H4 (cell line): ENCODE data around the gene THADA. TPM values are rescaled to one million over a fixed set of nuclear protein-coding genes. Genes with fewer than 3 reads are reported as not detected.
"Not testable (repeated sequence)": the region's sequence is repeated elsewhere in the genome, so short reads cannot be mapped to it uniquely, and the experiment has no call there.

Experiments
- DNase-seq: peaks from one replicate; pipeline ENCODE4 v3.0.0-alpha.2; 2015; ENCODE audit warnings: low spot score
- total RNA-seq: library from RNA; depleted of rRNA; stranded (reverse); fragments of >200 nt; shearing (Covaris generic); gene quantifications from 2 replicates; pipeline ENCODE4 v1.2.3, GENCODE V29; 2014

Gene THADA
- total RNA-seq, 1 experiment from 2014 or later = 10.9 TPM

DNA sequence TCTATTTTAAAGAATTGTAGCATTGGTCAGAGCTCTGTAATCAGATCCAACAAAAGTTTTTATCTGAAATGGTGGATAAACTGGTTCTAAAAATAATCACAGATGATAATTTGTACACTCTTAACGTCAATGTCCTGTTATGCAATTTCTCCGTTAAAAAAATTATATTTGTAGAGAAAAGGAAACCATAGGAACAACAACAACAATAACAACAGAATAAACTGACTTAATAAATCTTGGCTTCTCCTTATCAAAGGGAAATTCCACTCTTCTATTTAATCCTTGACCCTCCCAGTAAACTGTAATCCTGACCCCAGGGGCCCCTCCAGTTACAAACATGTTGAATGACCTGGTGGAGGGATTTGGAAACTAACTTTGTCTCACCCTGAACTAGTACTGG is 290.8 kb downstream of the THADA start:
- no peak for DNase-seq

DNA sequence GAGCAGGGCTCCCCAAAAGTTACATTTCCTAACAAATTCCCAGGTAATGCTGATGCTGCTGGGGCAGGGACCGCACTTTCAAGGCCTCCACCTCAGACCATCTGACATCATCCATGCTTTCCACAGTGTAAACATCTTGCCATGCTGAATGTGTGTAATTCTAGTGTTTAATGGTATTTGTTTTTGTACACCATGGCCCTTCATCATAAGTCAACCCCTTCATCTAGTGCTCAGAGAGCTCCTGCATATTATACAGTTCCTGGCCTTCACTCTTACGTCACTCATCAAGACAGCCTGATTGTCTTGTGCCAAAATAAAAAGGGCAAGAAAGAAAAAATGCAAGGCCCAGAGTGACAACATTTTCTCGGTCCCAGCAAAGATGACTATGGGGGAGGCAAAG is 291.9 kb downstream of the THADA start:
- DNase-seq = peak; percentile 10

DNA sequence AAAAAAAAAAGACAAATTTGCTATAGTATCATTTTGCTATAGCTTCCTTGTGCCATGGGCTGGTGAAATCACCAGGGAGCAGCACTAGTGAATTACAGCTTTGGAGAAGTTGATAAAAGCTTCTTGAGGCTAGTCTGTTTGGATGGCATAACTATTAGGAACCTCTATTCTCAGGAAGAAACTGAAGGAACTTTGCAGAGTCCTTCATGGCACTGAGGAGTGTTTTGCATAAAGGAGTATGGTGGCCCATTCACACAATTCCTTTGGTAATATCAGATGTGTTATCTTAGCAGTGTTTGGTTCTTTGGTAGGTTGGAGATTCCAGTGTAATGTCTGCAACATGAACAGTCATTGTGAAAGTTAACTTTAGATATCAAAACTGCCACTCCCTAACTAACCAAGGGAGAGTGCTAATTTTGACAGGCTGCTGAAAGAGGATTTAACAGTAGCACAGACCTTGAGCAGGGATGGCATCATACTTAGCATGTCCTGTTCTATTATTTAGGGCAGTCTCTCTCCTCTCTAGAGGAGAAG is 292.8 kb downstream of the THADA start:
- DNase-seq = no peak

DNA sequence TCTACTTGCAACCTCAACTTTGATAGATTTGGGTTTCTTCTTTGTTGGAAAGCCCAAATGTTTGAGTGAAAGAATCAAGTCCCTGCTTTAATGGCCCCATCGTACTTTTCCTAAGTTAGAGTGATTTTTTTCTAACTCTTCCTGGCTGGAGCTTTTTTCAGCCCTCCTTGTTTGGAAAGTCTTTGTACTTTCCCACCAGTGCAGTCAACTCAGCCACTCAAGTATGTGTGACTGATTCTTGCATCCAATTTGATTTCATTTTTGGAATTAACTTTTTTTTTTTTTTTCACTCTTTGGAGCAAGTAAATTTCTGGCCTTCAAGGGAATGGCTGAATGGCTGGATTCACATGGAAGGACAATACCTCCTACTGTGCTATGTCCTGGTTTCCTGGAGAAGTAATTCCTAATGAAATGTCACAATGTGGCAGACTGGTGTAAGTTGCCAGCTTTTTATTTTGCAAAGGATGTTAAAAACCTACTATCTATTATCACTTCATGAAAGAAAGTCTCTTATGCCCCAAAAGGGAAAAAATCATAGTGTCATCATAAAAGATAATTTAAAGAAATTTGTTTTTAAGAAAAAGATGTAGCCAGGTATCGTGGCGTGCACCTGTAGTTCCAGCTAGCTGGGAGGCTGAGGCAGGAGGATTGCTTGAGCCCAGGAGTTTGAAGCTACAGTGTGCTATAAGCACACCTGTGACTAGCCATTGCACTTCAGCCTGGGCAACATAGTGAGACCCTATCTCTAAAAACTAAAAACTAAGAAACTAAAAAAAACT is 293.5 kb downstream of the THADA start:
- no peak for DNase-seq

GRCh38 chr2:43300781-43301583 is 294.9 kb downstream of the THADA start:
- DNase-seq = no peak

GRCh38 chr2:43300222-43300621 is 295.6 kb downstream of the THADA start:
- no peak for DNase-seq

GRCh38 chr2:43298500-43298899 is 297.3 kb downstream of the THADA start:
- no peak for DNase-seq

DNA sequence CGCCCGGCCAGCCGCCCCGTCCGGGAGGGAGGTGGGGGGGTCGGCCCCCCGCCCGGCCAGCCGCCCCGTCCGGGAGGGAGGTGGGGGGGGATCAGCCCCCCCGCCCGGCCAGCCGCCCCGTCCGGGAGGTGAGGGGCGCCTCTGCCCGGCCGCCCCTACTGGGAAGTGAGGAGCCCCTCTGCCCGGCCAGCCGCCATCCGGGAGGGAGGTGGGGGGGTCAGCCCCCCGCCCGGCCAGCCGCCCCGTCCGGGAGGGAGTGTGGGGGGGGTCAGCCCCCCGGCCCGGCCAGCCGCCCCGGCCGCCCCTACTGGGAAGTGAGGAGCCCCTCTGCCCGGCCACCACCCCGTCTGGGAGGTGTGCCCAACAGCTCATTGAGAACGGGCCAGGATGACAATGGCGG is 298.1 kb downstream of the THADA start:
- DNase-seq = not testable (repeated sequence)

DNA sequence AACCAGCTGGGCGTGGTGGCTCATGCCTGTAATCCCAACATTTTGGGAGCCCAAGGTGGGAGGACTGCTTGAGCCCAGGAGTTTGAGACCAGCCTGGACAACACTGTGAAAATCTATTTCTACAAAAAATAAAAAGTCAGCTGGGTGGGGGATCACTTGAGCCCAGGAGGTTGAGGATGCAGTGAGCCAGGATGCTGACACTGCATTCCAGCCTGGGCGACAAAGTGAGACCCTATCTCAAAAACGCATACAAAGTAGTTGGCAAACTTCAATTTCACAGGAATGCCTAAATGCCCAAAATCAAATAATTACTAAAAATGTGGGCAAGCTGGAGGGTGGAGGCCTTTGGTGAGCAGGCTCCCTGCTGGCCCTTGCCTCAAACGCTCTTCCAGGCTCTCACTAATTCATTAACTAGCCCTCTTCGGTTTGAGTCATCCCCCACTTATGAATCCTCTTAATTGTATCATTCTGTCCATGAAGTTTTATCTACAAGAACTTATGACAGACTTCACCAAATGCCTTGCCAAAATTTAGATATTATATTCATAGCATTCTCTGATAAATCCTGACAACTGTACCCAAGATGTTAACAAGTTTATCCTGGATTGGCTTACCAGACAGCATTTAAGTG is 300.8 kb downstream of the THADA start:
- DNase-seq = no peak

DNA sequence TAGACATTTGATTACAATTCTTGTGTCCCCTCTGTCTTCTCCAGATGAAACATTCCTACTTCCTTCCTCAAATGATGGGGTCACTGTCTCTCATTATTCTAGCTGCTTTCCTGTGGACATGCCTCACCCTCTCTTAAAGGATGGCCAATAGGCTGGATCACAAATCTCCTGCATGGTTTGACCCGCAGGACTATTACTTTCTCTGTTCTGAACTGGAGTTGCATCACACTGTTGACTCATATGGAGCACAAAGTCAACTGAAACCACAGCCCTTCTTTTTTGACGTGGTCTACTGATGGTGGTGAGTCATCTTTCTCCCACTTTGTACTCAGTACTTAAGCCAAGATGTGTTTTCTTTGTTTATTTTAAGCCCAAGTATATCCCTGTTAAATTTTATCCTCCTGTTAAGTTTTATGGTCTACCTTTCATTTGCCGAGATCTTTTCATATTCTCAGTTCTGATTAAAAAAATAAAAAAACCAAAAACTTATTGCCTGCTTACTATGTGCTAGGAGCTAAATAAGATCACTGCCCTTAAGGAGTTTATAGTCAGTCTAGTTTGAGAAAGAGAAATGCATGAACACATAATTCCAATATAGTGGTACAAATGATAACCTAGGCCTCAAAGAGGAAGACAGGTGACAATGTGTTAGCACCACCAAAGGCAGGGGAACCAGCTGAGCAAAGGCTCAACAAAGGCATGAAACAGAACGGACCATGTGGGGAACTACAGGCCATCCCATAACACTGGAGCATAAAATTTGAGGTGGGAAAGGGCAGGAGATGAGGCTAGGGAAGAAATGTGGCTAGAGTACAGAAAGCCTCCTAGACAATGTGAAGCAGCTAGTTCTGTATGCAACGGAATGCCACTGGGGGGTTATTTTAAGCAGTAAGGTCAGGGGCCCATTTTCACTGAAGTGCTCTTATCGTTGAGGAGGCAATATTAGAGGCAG is 301.8 kb downstream of the THADA start:
- peak; percentile 98 for DNase-seq

DNA sequence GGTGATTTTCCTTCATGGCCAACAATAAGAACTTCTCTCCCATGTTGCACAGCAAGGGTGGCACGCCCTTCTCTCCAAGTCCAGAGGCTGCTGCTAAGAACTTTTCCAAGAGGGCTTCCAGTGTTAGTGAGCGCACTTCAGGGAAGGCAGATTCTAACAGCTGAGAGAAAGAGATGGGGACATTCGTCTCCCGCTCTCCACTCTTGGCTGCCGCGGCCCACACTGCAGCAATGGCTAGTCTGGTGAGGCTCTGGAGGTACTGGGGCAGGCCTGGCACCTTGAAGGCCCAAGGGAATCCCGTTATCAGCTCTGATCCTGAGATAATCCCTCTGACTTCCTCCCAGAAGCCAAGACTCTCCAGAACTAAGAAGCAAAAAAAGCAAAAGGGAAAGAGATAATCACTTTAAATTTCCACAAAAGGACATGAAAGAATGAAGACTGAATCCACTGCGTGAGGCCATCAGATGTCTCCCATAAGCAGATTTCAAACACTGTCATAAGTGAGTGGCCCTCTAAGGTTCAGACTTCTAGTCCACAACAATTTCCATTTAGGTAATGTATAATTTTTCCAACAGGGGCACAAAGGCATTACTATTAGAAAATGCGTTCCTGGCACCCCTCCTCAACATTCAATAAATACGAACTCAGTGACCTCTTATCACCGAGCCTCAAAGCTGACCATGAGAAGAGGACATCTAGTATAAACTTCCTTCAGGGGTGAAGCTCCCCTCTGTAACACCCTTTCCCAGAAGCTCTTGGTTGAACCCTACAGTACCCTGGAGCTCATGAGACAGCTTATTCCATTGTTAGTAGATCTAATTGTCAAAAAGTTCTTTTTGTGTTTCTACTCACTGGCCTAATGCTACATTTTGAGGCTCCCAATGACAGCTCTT is 302.7 kb downstream of the THADA start:
- DNase-seq = no peak

DNA sequence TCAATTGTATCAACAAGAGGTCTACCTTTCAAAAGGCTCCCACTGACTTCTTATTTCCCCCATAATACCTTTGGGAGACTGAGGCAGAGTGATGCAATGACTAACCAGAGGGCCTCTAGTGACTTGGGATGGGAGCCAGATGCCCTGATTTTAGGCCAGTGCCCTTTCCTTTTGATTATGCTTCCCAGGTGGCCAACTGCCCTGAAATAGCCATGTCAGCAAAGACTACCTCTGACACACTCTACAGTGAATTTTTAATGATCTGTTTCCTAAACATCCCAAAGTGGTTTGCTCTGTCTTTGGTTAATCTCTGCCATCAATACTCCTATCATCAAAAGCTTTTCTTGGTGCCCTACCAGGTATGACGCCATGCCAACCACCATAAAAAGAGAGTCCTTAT is 303.5 kb downstream of the THADA start:
- no peak for DNase-seq

- DNase-seq = no peak
Observed at GRCh38 chr2:43289331-43289730, 306.5 kb downstream of the THADA start.

DNA sequence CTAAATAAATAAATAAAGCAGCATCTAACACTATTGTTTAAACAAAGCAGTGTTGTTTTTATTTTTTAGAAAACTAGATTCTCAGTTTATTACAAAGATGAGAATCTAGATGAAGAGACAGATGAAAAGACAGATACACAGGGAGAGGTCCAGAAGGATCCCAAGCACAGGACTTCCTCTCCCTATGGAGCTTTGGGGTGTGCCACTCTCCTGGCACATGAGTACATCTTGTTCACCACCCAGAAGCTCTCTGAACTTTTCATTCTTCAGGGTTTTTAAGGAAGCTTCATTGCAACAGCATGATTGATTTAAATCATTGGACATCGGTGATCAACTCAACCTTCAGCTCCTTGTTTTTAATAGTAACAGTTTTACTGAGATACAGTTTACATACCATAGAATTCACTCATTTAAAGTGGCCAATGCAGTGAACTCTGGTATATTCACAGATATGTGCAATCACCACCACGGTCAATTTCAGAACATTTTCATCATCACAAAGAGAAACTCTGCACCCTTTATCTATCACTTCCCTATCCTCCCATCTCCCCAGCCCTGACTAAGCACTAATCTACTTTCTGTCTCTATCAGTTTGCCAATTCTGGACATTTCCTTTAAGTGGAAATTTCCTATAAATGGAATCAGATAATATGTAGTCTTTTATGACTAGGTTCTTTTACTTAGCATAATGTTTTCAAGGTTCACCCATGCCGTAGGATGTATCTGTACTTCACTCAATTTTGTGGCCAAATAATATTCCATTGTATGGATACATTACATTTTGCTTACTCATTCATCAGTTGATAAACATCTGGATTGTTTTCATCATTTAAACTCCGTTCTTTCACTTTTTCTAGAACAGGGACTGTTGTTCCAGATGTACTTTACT is 307.2 kb downstream of the THADA start:
- no peak for DNase-seq

DNA sequence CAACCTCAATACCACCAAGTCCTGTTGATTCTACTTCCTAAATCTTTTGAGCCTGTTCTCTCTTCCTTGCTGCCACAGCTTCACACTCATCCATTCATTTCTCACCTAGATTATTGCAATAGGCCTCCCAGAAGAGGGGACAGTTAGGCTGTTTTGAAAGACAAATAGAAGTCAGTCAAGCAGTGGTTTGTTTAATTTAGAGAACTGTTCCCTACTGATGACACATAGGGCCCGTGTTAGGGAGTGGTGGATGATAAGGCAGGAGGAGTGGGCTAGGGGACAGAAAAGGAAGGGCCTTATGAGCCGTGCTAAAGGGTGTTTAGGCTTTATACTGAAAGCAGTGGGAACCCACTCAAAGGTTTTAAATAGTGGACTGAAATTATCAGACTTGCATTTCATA is 309.9 kb downstream of the THADA start:
- no peak for DNase-seq

DNA sequence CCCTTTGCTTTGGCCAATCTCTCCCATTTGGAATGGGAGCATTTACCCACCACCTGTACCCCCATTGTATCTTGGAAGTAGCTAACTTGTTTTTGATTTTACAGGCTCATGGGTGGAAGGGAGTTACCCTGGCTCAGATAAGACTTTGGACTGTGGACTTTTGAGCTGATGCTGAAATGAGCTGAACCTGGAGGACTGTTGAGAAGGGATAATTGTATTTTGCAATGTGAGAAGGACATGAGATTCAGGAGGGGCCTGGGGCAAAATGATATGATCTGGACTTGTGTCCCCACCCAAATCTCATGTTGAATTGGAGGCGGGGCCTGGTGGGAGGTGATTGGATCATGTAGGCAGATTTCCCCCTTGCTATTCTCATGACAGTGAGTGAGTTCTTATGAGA is 310.9 kb downstream of the THADA start:
- no peak for DNase-seq

GRCh38 chr2:43284347-43284746 is 311.5 kb downstream of the THADA start:
- not testable (repeated sequence) for DNase-seq

DNA sequence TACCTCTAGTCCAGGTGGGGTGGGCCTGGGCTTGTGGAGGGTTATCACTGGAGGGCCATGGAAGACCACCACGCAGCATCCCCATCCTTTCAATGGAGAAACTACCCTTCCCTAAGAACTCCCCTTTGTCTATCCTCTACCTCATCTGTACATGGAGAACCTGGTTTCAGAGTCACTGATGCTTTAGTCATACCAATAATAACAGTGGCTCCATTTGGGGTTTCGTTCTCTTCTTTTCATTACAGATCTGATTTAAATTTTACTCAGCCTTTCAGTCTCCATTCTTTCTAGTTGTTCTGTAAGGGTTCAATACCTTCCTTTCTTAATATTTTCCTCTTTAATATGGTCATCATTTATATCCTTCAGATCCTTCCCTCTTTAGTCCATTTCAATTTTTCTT is 314.8 kb downstream of the THADA start:
- DNase-seq = no peak

DNA sequence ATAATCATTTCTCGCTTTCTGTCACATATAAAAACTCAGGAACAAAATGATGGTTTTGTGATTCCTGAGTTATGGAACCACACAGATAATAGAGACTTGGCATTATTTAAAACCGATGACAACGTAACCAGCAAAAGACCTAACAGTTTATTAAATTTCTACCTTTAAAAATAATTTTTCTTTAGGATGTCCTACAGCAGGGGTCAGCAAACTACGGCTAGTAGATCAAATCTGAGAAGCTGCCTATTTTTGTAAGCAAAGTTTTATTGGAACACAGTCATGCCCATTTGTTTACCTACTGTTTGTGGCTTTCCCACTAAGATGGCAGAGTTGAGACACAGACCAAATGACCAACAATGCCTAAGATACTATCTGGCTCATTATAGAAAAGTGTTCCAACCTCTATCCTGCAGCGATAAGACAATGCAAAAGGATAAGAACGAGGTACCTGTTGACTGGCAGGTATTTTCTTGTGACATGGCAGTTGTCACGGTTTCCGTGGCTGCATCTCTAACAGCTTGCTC is 316.5 kb downstream of the THADA start:
- no peak for DNase-seq
